Stomach (tissue), 4 donors: ENCODE results near the gene CNRIP1.

Experiments
- CTCF ChIP-seq, 7 experiments: fragments of 450-650 bp in 4 of 7; fragments of 200-600 bp in 3 of 7; sonication (generic) in 3 of 7; IDR thresholded peaks; one replicate each; pipeline ENCODE4 v1.5.1; 2016 to 2019; ENCODE audit warnings: antibody characterized with exemption in 7 of 7, control low read depth in 2 of 7, mild to moderate bottlenecking in 1 of 7
- EP300 ChIP-seq: sonication (generic); formaldehyde crosslinking; IDR thresholded peaks from one replicate; pipeline ENCODE4 v1.6.1; 2017; ENCODE audit warnings: antibody characterized with exemption

DNA sequence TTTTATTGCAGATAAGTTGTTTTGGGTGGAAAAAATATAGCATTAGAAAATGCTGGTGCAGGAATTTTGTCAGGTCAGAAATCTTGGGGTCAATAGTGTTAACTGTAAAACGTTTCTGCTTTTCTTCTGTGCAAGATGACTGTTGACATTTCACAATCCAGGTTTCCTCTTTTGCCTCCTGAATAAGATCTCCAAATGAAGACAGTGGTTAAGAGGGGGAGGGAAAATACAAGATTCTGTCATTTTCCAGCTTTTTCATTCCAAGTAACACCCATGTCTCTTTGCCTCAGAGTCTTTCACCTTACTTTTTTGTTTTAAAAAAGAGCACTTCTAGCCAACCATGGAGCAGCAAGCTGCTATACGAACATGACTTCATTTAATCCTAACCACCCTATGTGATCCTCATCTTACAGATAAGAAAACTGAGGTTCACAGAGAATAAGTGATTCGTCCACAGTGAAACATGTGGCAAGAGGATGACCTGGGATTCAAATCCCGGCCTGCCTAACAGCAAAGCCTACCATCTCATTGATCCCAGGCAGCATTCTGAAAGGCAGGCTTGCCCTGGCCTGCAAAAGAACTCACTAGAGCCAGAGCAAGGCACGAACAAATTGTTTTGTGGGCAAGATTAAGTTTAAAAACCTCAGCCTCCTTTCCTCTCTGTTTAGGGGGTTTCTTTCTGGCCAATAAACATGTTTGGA lies 48.4 kb upstream of the CNRIP1 start:
- no peak for TF ChIP-seq EP300
- no peak for TF ChIP-seq CTCF (IDR thresholded peaks at IDR 0.05)
